NCI-H2227 treated with DMSO at 0.1 percent for 48 hours (cell line): Measurements from ENCODE around the gene PRRX1.

ENCODE experiments used
- DNase-seq: peaks from one replicate; lab custom pipeline; 2025; lab: John Stamatoyannopoulos, UW

Gene PRRX1

DNA sequence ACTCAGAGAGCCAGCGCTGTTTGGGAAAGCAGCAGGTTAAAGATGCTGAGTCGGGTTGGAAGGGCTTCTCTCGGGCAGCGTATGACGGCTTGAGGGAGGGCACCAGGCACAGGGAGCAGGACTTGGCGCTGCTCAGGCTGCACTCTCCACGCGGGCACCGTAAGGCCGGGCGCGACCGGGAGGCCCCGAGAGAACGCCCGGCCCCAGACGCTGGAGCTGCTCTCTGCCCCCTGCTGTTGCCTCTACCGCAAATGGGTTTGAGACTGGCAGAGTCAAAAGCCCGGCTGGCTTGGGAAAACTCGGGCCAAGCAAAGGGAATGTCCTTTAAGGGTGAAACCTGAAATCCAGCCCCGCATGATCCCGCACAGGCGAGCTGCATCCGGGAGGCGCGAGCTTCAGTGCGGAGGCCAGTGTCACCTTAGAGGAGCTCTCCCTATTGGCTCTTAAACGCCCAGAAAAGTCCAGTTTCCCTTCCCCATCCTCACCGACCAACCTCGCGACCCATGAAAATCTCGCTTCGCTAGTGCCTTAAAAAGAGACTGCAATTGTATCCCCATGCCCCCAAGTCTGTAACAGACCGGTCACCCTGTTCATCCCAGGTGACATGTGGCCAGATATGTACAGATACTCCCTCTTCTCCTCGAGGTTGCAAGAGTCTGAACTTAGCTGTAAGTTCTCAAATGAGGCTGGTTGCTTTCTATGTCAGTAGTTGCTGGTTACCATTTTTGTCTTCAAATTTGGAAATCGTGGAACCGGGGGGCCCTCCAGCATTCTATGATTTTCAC lies 1.1 kb downstream of the PRRX1 start:
- DNase-seq, result no peak

DNA sequence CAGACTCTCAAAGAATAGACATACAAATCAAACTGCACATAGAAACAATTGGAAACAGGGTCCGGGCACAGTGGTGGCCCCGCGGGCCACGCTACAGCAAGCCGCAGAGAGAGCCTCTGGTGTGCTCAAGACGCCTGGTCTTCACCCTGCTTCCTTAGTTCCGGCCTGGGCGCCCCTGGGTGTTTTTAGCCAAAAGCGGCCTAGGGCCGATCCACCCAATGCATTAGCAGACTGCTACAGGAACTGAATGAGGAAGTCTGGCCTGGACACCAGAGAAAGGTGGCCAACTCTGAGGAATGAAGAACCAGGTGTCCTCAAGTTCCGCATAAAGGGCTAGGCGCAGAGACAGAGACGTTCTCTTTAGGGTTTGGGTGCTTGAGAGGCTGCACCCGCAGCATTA lies 1.7 kb downstream of the PRRX1 start:
- DNase-seq, result no peak

- DNase-seq, result no peak
These were observed 2.8 kb downstream of the PRRX1 start for GRCh38 chr1:170666541-170667254.

DNA sequence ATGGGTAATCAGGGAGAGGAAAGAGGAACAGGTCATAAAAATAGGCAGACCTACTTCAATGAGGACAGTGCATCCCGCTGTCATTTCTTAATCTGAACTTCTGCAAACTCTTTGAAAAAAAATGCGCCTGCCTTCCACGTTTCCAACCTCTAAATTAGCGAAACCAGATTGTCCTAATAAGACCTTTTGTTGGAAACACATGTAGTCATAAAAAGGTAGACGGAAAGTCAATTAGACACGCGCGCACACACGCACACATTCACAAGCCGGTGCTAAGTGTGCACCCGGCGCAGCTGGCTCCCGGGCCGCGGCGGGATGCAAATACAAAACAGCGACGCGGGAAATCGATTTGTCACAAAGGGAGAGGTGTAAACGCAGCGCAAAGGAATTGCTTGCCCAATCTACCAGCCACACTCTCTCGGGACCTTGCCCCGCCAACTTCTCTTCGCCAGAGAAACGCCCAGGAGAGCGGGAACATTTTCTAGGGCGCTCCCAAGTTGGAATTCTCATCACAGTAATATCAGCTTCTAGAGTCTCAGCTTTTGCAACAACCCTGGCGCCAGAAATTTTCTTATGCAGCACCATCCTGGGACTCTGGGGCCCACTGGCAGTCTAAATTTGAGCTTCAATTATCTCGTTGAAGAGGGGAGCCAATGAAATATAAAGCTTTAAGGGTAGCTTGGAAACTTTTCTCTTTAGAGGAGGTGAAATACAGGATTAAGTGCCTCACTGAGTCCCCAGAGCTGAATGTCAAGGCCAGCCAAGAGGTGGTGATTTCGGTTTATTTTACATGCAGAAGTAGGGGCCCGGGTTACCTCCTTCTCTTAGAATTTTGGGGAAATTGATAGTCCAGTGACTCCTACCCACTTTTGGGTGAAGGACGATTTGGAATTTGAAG lies 4.5 kb downstream of the PRRX1 start:
- no peak for DNase-seq

DNA sequence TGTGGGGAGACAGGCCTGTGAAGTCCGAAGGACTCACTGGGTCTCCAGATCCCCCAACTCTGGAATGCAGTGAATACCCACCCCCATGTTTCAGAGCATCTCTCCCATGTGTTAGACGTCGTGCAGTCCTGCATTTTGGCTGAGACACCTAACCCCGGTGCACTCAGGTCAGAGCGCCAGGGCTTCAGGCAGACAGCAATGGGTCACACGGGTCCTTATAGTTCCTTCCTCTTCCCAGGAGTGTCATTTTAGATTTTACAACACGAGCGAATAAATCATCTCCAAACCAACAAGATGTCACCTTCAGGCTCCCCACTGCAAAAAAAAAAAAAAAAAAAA lies 5.1 kb downstream of the PRRX1 start:
- no peak for DNase-seq

- DNase-seq, result no peak
These were observed 5.9 kb downstream of the PRRX1 start for GRCh38 chr1:170669586-170670530.

DNA sequence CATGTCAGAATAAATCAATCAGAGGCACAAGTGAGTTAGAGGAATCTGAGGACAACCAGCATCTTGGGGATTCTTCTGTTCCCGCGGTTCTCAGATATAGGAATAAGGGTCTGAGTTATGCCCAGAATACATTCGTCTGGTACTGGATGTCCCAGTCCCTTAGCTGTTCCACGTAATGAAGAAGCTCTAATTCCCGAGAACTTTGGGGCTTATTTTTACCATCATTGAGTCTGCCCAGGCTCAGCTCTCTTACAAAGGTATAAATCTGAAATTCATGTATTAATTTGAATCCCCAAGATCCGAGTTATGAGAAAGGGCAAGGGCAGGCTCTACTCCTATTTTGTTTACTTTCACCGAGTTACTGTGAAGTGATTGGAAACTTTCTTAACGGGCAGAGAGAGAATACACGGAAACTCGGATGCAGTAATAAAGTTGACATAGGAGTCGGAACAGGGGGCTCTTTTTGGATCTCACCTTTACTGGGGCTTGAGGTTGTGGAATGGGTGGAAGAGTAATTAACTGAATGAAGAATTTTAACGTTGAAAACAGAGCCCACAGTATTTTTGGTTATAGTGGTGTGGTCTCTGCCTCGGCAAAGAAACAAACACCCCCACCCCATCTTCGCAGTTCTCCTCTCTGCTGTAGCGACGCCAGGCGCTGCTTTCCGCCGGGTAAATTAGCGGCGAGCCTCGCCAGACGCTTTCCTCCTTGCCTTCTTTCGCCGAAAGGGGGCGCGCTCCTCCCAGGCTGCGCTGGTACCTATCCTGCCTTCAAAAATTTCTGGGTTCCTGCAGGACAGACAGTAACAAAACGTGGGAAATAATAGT lies 7.1 kb downstream of the PRRX1 start:
- no peak for DNase-seq

DNA sequence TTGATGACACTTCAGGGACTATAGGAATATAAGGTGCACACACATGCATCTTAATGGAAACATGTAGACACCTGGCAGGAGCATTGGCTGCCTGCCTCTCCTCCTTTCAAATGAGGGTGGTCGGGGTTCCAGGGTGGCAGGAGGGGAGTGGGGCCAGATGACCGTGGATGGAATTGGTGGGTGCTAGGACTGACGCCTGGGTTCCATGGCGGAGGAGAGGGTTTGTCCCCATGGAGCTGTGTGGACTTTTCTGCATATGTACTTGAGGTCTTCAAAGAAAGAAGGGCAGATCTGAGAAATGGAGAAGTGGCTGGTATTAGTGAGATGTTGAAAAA lies 7.7 kb downstream of the PRRX1 start:
- DNase-seq, result no peak

DNA sequence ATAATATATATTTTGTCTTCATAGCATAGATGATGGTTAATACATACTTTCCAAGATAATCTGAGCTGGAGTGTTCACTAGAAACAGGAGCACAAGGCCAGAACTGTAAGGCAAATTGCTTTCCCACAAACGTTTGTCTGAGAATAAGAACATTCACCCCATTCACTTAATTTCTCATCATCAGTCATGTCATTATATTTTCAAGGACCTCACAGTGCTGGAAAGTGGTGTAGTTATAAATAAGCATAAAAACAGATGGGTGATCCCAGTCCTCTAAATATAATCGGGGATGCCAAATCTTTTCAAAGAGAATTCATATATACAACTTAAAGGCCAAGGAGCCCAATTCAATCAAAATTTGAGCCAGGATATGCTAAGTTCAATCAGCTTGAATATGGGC lies 8.4 kb downstream of the PRRX1 start:
- DNase-seq, result no peak

DNA sequence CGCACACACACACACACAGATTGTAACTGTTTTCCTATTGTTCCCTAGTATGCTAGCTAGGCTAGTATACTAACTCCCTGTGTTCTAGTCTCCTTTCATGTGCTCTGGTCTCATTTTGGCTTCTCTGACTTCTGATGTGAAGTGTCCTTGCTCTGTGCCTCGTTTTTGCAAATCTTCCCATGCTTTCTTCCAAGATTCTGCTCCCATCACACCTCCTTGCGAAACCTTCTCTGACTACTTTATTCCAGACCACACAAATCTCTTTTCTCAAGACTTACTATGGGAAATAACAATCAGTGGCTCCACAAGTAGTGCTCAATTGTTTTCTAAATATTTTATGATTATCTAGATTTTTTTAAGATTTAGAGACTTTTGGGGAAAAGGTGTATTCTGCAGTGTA lies 10.3 kb downstream of the PRRX1 start:
- DNase-seq, result no peak

DNA sequence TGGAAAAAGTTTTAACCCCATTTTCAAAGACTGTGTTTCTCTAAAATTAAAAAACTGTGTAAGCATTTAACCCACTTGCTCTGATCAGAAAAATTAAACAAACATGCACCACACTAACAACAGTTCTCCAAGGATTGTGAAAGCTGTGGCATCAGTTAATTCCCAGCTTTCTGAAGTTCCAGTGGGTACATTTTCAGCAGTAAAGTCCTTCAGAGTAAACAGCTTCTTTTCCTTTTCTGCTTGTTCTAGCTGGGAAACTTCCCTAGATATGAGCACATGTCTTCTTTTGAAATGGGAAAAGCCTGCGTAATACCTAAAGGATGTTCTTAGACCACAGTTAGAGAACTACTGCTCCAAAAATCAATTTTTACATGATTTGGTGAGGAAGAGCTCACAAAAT lies 11.1 kb downstream of the PRRX1 start:
- no peak for DNase-seq

DNA sequence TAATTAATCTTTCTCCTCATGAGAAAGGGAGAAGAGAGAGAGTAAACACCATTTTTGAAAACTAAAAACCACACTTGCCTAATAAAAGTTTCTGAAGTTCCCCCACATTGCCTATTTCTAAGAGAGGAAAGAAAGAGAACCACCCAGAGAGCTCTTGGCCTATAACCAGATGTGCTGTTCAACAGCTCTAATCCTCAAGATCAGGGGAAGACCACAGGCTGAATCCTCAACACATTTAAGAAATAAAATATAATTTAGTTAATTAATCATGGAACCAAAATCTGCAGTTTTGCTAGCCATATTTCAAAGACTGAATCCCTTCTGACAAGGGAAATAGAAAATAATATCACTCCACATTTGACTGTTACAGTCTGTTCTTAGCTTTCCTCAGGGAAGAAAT lies 11.9 kb downstream of the PRRX1 start:
- DNase-seq, result no peak

DNA sequence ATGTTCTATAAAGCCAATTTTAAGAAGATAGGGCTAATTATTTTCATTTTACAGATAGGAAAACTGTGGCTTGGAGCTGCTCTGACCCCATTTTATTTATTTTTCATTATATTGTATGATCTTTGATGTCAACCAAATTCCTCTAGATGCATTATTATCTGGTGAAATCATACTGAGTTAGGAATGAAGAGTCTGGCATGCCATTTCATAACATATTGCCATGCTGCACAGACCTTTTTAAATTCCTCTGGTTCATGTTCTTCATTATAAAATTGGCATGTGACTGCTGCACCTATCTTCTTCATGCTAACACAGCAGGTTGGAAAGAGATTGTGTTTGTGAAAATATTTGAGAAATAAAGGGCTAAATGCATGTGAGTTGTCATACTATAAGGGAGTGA lies 12.7 kb downstream of the PRRX1 start:
- DNase-seq, result no peak

GRCh38 chr1:170678027-170678600 lies 14.2 kb downstream of the PRRX1 start:
- no peak for DNase-seq

DNA sequence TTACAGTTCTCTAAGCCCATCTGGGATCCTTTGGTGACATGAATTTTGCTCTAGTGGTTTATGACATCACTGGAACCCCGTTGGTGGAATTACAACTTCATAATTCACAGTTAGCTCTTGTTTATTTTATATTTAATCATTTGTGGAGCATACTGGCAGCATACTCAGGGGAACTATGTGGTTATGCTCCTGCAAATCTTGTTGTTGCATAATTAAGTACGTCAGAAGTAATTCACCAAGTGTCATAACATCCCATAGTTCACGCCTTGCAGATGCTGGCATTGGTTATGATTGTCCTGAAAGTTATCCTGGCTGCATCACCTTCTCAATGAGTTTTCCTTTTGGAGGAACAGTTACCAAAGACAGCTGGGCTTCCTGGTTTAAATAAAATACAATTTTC lies 16.5 kb downstream of the PRRX1 start:
- DNase-seq, result no peak

- DNase-seq, result no peak
These were observed 18.2 kb downstream of the PRRX1 start for GRCh38 chr1:170682169-170682568.

GRCh38 chr1:170682809-170683208 lies 18.9 kb downstream of the PRRX1 start:
- no peak for DNase-seq

DNA sequence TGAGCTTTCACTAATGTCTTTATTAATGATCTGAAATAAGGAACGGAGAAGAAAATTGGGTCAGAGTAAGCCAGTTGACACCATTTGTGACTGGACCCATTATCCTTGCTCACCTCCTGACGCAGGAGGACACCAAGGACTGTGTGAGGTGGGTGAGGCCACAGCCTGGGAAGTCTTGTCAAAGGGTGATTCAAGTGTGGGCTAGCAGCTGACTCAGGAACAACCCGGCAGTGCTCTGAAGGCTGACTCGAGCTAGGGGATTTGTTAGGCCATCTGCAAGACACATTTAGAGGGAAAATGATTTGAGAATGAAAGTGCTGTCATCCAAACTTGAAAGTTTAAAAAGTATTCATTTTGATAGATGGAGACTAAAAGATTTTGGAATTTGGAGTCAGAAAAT lies 21.2 kb downstream of the PRRX1 start:
- DNase-seq, result no peak

- DNase-seq, result no peak
These were observed 22.4 kb downstream of the PRRX1 start for GRCh38 chr1:170686291-170686690.

GRCh38 chr1:170687621-170688020 lies 23.7 kb downstream of the PRRX1 start:
- DNase-seq, result no peak

DNA sequence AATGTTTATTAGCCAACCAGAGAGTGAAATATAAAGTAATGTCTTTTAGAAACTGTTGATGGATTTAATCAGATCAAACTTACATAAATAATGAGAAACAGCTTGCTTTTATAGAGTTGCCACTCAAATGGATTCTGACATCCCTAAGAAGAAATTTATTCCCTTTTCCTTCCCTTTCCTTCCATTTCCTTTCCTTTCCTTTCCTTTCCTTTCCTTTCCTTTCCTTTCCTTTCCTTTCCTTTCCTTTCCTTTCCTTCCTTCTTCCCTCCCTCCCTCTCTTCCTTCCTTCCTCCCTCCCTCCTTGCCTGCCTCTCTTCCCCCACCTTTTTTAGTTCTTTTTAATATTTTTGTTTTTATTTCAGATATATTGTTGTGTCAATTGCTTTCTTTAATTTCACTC lies 27.3 kb downstream of the PRRX1 start:
- DNase-seq, result no peak
